DMS79 treated with DMSO at 0.1 percent for 48 hours (cell line): ENCODE results near the gene DOCK1.

ENCODE experiments used
- DNase-seq: peaks from one replicate; lab custom pipeline; 2025; lab: John Stamatoyannopoulos, UW

DOCK1 gene

GRCh38 chr10:127142856-127143255 lies 237.6 kb downstream of the DOCK1 start:
- DNase-seq: no peak

- no peak for DNase-seq
These were observed 239.9 kb downstream of the DOCK1 start for GRCh38 chr10:127145173-127145572.

DNA sequence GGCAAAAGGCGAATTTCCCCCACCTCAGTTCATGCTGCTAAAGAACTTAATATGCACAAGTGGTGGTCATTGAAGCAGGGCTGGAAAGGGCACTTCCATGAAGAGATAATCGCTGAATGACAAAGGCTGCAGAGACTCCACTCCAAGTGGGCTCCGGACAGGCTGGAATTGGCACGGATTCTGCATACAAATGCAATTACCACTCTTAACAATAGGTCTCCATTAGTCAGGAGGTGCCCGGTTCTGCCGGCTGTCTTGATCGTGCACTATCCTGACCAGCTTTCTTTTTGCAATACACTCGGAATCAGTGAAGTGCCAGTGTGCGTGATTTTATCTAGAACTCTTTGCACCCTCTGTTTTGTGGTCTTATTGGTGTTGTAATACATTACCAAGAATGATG lies 241.4 kb downstream of the DOCK1 start:
- no peak for DNase-seq

- DNase-seq: no peak
These were observed 243.1 kb downstream of the DOCK1 start for GRCh38 chr10:127148066-127148932.

DNA sequence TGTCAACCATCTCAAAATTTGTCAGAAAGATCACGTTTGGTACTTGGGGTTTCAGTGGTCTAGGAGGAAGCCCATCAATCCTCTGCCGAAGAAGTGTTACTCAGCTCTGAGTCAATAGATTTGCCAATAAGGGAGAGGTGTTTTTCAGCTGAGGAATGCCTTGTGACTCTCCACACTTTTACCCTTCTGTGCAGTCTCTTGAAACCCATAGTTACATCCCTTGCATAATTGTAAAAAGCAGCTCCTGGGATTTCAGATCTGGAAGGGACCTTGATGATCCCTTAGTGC lies 243.6 kb downstream of the DOCK1 start:
- DNase-seq: no peak

- DNase-seq: no peak
These were observed 244.4 kb downstream of the DOCK1 start for GRCh38 chr10:127149501-127150081.

DNA sequence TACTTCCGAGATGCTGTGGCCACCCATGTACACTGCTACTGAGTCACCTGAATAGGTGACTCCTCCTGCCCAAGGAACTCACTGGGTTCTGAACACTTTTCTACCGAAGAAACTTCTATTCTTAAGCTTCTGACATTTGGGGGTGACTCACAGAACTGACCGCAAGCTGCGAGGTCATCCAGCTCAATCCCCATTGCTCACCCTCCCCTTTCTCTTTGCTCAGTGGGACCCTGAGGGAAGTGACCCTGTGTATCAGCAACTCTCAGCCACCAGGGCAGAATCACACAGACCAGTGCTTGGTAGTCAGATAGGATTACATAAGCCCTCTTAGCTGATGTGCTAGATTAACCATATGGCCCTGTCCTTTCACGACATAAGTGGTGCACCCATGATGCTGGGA lies 244.9 kb downstream of the DOCK1 start:
- DNase-seq: no peak

- DNase-seq: no peak
These were observed 246.3 kb downstream of the DOCK1 start for GRCh38 chr10:127151541-127151940.

GRCh38 chr10:127151981-127152699 lies 246.9 kb downstream of the DOCK1 start:
- DNase-seq: no peak

GRCh38 chr10:127153181-127153580 lies 248.0 kb downstream of the DOCK1 start:
- no peak for DNase-seq

- no peak for DNase-seq
These were observed 249.8 kb downstream of the DOCK1 start for GRCh38 chr10:127154831-127155620.

DNA sequence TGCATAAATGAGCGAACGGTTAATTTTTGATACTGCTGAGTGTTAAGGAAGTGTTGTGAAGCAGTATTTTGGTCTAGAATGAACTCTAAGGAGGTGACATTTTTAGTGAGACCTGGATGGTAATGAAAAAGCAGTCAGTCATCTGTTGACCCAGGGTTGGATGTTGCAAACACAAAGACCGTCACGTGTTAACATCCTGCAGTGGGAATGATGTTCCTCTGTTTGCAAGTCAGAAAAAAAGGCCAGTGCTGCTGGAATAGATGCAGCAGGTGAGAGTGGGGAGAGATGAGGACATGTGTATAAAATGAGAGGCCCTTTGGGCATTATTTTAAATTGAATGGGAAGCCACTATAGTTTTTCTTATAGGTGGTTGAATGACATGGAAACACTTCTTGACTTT lies 251.9 kb downstream of the DOCK1 start:
- DNase-seq: no peak

DNA sequence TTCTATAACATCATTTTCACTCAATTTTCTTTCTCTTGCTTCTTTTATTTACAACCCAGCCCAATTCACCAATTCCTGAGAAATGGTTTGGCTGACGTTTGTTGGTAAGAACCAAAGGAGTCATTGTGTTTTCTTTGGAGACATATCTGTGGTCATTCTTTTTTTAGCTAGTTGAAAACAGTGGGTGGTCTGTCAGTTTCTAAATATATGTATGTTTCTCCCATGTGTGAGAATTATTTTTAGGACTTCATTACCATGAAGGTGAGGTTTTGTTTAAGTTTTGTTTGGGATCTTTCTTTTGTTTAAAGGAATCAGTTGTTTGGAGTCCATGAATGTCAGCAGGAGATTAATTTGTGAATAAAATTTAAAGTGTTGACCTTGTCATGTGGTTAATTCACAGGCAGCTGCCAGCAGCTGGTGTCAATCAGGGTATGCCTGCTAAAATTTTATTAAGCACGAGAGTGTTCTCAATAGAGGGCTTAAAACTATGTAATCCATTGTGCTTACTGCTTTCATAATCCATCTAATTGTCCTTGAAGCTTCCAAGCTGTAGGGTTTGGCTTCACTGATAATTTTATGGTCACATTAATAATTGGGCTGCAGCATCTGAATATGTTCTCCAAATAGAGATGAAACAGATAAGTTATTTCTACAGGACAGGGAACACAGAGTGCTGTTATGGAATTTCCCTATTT lies 252.4 kb downstream of the DOCK1 start:
- peak; percentile 1 for DNase-seq

- no peak for DNase-seq
These were observed 253.4 kb downstream of the DOCK1 start for GRCh38 chr10:127158662-127159061.

DNA sequence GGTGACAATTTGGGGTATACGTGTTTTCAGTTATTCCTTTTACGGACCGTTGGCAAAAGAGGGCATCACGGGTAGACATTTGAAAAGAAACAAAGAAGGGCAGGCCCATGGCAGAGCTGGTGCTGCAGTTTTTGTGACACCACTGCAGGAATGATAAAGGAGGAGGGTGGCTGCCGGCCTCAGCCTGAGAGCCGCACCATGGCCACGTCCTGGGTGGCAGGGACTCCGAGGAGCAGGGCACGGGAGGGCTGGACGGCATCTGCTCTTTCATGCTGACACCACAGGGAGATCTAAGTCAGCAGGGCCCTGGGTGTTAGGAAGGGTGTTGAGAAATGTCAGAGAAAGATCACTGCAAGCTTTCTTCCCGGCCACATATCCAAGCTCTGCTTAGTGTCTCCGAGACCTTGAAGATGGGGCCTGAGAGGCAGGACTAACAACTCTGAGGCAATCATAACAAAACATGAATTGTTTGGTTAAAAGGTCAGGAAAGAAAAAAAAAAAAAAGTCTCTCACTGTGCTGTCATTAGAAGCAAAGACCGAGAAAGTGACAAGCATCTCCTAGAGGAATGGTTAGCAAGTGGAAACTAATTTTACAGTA lies 254.5 kb downstream of the DOCK1 start:
- DNase-seq: no peak

DNA sequence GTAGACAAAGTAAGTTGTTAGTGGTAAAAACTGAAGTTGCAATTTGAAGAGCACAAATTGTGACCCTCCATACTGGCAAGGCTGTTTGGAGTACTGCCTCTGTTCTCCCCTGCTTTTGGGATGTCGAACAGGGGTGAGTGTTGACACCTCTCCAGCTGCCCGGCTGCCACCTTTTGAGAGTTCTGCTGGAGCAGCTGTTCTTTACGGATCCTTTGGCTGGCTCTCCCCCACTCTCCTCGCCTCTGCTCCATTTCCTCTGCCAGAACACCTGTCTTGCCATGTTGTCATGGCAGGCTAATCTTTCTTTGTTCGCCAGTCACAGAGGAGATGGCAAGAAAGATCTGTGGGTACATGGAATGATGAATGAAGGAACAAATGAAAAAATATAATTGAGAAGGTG lies 256.3 kb downstream of the DOCK1 start:
- peak; percentile 9 for DNase-seq

GRCh38 chr10:127162841-127163240 lies 257.6 kb downstream of the DOCK1 start:
- no peak for DNase-seq

DNA sequence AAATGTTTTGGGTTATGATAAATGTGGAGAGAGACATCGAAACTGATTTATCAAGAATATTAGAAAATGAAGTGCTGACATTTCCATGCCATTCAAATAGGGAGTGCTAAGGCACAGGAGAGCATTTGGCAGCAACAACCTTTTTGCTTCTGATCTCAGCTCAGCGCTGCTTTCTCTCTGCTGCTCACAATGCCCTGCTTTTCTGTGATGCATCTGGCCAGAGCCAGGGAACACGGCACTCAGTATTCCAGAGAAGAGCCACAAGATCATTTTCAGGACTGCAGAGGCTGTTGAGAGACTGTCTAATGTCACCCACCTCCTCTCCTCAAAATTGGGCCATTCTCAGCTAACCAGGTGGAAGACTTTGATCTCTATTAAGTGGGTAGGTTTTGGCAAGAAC lies 263.0 kb downstream of the DOCK1 start:
- DNase-seq: no peak

GRCh38 chr10:127174866-127175265 lies 269.6 kb downstream of the DOCK1 start:
- DNase-seq: no peak

DNA sequence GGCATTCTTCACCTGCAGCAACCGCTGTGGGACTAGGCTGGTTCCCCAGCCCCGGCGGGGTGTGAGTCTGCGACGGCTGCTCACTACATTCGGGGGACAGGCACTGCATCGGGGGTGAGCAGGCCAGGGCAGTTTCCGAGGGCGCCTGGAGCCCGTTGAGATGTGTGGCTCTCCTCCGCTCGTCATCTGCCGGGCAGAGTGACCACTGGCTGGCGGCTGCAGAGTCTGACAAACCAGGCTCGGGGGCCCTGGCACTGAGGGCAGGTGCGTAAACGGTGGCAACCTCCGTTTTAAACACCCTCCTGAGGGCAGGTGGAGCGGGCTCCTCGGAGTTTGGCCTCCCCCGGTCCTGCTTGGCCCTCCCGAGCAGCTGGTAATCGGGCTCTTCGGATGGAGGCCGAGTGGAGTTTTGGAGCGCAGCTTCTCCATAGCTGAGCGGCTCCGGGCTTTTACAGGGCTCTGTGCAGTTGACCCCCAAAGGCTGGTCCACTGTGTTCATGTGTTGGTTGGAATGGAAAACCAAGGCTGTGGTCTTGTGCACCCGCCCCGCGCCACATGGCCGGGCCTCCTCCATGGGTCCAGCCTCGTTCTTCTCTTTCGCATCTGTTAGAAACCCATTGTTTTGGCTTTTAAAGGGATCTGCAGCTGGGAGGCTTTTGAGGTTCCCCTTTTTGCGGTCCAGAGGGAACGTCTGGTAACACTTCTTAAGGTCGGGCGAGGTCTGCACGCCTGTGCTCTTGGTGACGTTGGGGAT lies 270.3 kb downstream of the DOCK1 start:
- DNase-seq: no peak

GRCh38 chr10:127176649-127177048 lies 271.4 kb downstream of the DOCK1 start:
- DNase-seq: no peak
